Caco-2 (cell line): ENCODE measurements around the gene AGR2. TPM values are rescaled to one million over a fixed set of nuclear protein-coding genes. Genes with fewer than 3 reads are reported as not detected.

Source experiments
- BruUV-seq: library from RNA; stranded (reverse); fragments of 400-500 nt; replicated peaks from 2 replicates; lab custom pipeline; 2021; lab: Mats Ljungman, UMichigan
- CTCF ChIA-PET: fragments of 300-600 bp; sonication (Branson Sonifier 250); formaldehyde crosslinking; loops from one replicate; lab custom pipeline; 2022; ENCODE audit warnings: antibody characterized with exemption; lab: Charles Lee
- POLR2A ChIA-PET: fragments of 300-600 bp; sonication (Branson Sonifier 250); formaldehyde crosslinking; loops from one replicate; lab custom pipeline; 2022; ENCODE audit warnings: antibody characterized with exemption; lab: Charles Lee
- DNase-seq, 2 experiments: peaks; one replicate each; pipeline versions ENCODE4 v3.0.0 to v3.0.0-alpha.2; 2020 to 2022
- H3K27me3 ChIP-seq: replicated peaks from 2 replicates; pipeline ENCODE4 v1.6.0; 2011; ENCODE audit warnings: low read length; ENCODE audit not compliant: control insufficient read depth, insufficient read depth
- H3K36me3 ChIP-seq: 2 replicates; pipeline ENCODE4 v1.5.1; 2011; ENCODE audit warnings: low read length; ENCODE audit not compliant: control insufficient read depth, insufficient read depth
- H3K4me1 ChIP-seq: fragments of 250-450 bp; sonication (Bioruptor Pico); 2 replicates; pipeline ENCODE4 v1.5.1; 2020; ENCODE audit warnings: mild to moderate bottlenecking
- H3K4me3 ChIP-seq: 2 replicates; pipeline ENCODE4 v1.5.1; 2011; ENCODE audit warnings: low read depth, mild to moderate bottlenecking, control low read depth, low read length
- H3K9me3 ChIP-seq: fragments of 250-450 bp; sonication (Bioruptor Pico); 2 replicates; pipeline ENCODE4 v1.5.1; 2020; ENCODE audit warnings: mild to moderate bottlenecking, moderate library complexity
- H3K27ac Mint-ChIP-seq: one replicate; pipeline ENCODE4 v1.8.0; 2022; ENCODE audit warnings: mixed read lengths; ENCODE audit not compliant: unreplicated experiment
- H3K27me3 Mint-ChIP-seq: one replicate; pipeline ENCODE4 v1.8.0; 2022; ENCODE audit warnings: mixed read lengths; ENCODE audit not compliant: insufficient read depth, unreplicated experiment
- H3K36me3 Mint-ChIP-seq: one replicate; pipeline ENCODE4 v1.8.0; 2022; ENCODE audit warnings: mild to moderate bottlenecking, mixed read lengths; ENCODE audit not compliant: insufficient read depth, unreplicated experiment
- H3K4me1 Mint-ChIP-seq: one replicate; pipeline ENCODE4 v1.8.0; 2022; ENCODE audit warnings: low read depth, mixed read lengths; ENCODE audit not compliant: unreplicated experiment
- H3K4me3 Mint-ChIP-seq: one replicate; pipeline ENCODE4 v1.8.0; 2022; ENCODE audit warnings: mild to moderate bottlenecking, moderate library complexity, mixed read lengths; ENCODE audit not compliant: unreplicated experiment
- H3K9me3 Mint-ChIP-seq: one replicate; pipeline ENCODE4 v1.8.0; 2022; ENCODE audit warnings: mixed read lengths; ENCODE audit not compliant: unreplicated experiment
- intact Hi-C: fragments of 100-400 bp; cut with micrococcal nuclease; formaldehyde crosslinking; loops from one replicate; pipeline ENCODE4 v1.10.0; 2022; ENCODE audit not compliant: unreplicated experiment
- total RNA-seq: library from RNA; stranded (reverse); gene quantifications from 2 replicates; pipeline ENCODE4 v1.2.3, GENCODE V29; 2022
- TF ChIP-seq, protein P1 (sequence below), 2 experiments: fragments of 200-600 bp in 1 of 2; IDR thresholded peaks; 1 replicate in 1 of 2; 2 replicates in 1 of 2; pipeline versions ENCODE4 v1.5.1 to v1.8.0; 2011 to 2022; ENCODE audit warnings: antibody characterized with exemption in 1 of 2, control low read depth in 1 of 2, inconsistent platforms in 1 of 2, low read depth in 1 of 2, low read length in 1 of 2, mild to moderate bottlenecking in 1 of 2, moderate library complexity in 1 of 2; ENCODE audit not compliant: insufficient read depth in 1 of 2, severe bottlenecking in 1 of 2, unreplicated experiment in 1 of 2

The AGR2 gene
- total RNA-seq, 1 experiment from 2014 or later = 343 TPM

GRCh38 chr7:16810573-16810972, 5.8 kb upstream of the AGR2 start:
- no peak overlapping the region for H3K4me3 ChIP-seq
- Mint-ChIP-seq H3K4me3 (no peak overlapping the region), H3K36me3 (no peaks in the 10 kb centered on the region), H3K27me3 (no peaks in the 10 kb centered on the region), H3K27ac (peak overlapping the region; percentile 1), H3K9me3 (peaks cover 8% of the 10 kb centered on the region), H3K4me1 (peaks cover 46% of the 10 kb centered on the region)
- POLR2A ChIA-PET = interaction anchor here (0.6 kb wide), 1 partner anchor 10 kb away, joined by 3 read pairs; no protein-coding TSS in a partner anchor
- DNase-seq = peak in 1 of 2 experiments; percentile 31
- CTCF ChIA-PET = interaction anchor here (1.4 kb wide), 1 partner anchor 9 kb away, joined by 3 read pairs; no protein-coding TSS in a partner anchor
- BruUV-seq = no TSS peak
- no peaks in the 10 kb centered on the region for H3K9me3 ChIP-seq
- no peaks in the 10 kb centered on the region for H3K36me3 ChIP-seq
- peaks cover 64% of the 10 kb centered on the region for H3K4me1 ChIP-seq
- intact Hi-C loops = no loop called here
- TF ChIP-seq, protein P1, sequence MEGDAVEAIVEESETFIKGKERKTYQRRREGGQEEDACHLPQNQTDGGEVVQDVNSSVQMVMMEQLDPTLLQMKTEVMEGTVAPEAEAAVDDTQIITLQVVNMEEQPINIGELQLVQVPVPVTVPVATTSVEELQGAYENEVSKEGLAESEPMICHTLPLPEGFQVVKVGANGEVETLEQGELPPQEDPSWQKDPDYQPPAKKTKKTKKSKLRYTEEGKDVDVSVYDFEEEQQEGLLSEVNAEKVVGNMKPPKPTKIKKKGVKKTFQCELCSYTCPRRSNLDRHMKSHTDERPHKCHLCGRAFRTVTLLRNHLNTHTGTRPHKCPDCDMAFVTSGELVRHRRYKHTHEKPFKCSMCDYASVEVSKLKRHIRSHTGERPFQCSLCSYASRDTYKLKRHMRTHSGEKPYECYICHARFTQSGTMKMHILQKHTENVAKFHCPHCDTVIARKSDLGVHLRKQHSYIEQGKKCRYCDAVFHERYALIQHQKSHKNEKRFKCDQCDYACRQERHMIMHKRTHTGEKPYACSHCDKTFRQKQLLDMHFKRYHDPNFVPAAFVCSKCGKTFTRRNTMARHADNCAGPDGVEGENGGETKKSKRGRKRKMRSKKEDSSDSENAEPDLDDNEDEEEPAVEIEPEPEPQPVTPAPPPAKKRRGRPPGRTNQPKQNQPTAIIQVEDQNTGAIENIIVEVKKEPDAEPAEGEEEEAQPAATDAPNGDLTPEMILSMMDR (IDR thresholded peaks at IDR 0.05; ENCODE audit: insufficient read depth in 1 of 2, low read depth in 1 of 2, low read length in 1 of 2, severe bottlenecking in 1 of 2, unreplicated experiment in 1 of 2) = no peak
- H3K27me3 ChIP-seq = no peaks in the 10 kb centered on the region

- no peaks in the 10 kb centered on the region for H3K27me3 ChIP-seq
- intact Hi-C loops = no loop called here
- TF ChIP-seq, protein P1 (IDR thresholded peaks at IDR 0.05; ENCODE audit: insufficient read depth in 1 of 2, low read depth in 1 of 2, low read length in 1 of 2, severe bottlenecking in 1 of 2, unreplicated experiment in 1 of 2) = no peak
- no peaks in the 10 kb centered on the region for H3K36me3 Mint-ChIP-seq
- peaks cover 8% of the 10 kb centered on the region for H3K9me3 Mint-ChIP-seq
- H3K36me3 ChIP-seq = no peaks in the 10 kb centered on the region
- ChIA-PET POLR2A (interaction anchor here (0.6 kb wide), 1 partner anchor 9 kb away, joined by 3 read pairs; no protein-coding TSS in a partner anchor), CTCF (interaction anchor here (1.4 kb wide), 1 partner anchor 9 kb away, joined by 3 read pairs; no protein-coding TSS in a partner anchor)
- peak overlapping the region; percentile 1 for H3K27ac Mint-ChIP-seq
- BruUV-seq = no TSS peak
- no peaks in the 10 kb centered on the region for H3K27me3 Mint-ChIP-seq
- DNase-seq = no peak
- H3K4me1 Mint-ChIP-seq = peaks cover 47% of the 10 kb centered on the region
- H3K9me3 ChIP-seq = no peaks in the 10 kb centered on the region
- no peak overlapping the region for H3K4me3 ChIP-seq
- H3K4me1 ChIP-seq = peaks cover 64% of the 10 kb centered on the region
- no peak overlapping the region for H3K4me3 Mint-ChIP-seq
Measured at GRCh38 chr7:16810112-16810511, 5.3 kb upstream of the AGR2 start.

DNA sequence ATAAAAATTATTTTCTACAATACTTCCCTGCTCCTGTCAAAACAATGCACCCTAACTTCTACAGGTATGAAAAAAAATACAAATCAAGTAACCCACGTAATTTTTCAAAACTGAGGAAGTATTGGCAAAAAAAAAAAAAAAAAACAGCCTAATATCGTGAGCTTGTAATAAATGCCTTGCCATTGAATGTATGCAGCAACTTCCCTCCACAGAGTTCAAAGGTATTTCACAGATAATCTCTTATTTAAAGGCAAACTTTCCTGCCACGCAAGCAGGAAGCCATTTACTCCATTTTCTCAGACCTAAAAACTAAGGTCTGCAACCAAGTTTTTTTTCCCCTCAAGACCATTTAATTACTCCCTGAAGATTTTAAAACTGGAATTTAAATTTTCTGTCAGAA, 642 bp upstream of the AGR2 start:
- peaks cover 62% of the 10 kb centered on the region for H3K4me1 ChIP-seq
- H3K27ac Mint-ChIP-seq = peak overlapping the region; percentile 92
- peak overlapping the region; percentile 42 for H3K4me3 ChIP-seq
- H3K9me3 Mint-ChIP-seq = peaks cover 8% of the 10 kb centered on the region
- no peak for DNase-seq
- ChIA-PET POLR2A (interaction anchor here (0.5 to 0.6 kb wide), 3 partner anchors 11 to 100 kb away, joined by 3 to 6 read pairs (median 4); no protein-coding TSS in a partner anchor), CTCF (interaction anchor here (0.6 to 1.0 kb wide), 4 partner anchors 19 to 111 kb away, joined by 3 to 4 read pairs (median 4); no protein-coding TSS in a partner anchor)
- BruUV-seq = TSS peak; percentile 83
- peak overlapping the region; percentile 74 for H3K4me3 Mint-ChIP-seq
- H3K36me3 Mint-ChIP-seq = peaks cover 8% of the 10 kb centered on the region
- H3K27me3 ChIP-seq = no peaks in the 10 kb centered on the region
- H3K27me3 Mint-ChIP-seq = no peaks in the 10 kb centered on the region
- TF ChIP-seq, protein P1 (IDR thresholded peaks at IDR 0.05; ENCODE audit: insufficient read depth in 1 of 2, low read depth in 1 of 2, low read length in 1 of 2, severe bottlenecking in 1 of 2, unreplicated experiment in 1 of 2) = no peak
- intact Hi-C loops = no loop called here
- H3K36me3 ChIP-seq = peaks cover 1% of the 10 kb centered on the region
- peaks cover 41% of the 10 kb centered on the region for H3K4me1 Mint-ChIP-seq
- H3K9me3 ChIP-seq = no peaks in the 10 kb centered on the region
